DOHH2 (cell line): ENCODE measurements around the gene PYCR2.

Source experiments
- CTCF ChIP-seq: fragments of 200-600 bp; sonication (generic); IDR thresholded peaks from one replicate; pipeline ENCODE4 v1.5.1; 2014; ENCODE audit warnings: antibody characterized with exemption, mild to moderate bottlenecking, low read depth, low read length; ENCODE audit not compliant: poor library complexity, severe bottlenecking
- EZH2phosphoT487 ChIP-seq: fragments of 200-600 bp; sonication (generic); IDR thresholded peaks from 2 replicates; pipeline ENCODE4 v1.6.1; 2017; ENCODE audit warnings: borderline replicate concordance, mild to moderate bottlenecking, antibody characterized with exemption, low read length, moderate library complexity, mixed read lengths

DNA sequence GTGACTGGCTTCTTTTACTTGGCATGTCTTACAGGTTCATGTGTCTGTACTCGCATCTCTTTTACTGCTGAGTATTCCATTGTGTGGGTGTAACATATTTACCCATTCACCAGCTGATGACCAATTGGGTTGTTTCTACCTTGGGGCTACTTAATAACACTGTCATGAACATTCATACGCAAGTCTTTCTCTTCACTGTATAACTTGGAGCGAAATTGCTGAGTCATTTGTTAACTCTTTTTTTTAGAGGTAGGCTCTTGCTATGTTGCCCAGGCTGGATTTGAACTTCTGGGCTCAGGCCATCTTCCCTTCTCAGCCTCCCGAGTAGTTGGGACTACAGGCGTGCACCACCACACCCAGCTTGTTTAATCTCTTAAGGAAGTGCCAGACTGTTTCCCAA lies 6.5 kb downstream of the PYCR2 start:
- TF ChIP-seq CTCF = no peak
- TF ChIP-seq EZH2phosphoT487 = no peak
